ENCODE results near the gene MYL6B.
A peak's percentile ranks its signal among the peaks of the same experiment; 100 is the strongest.
"Not testable (repeated sequence)": the region's sequence is repeated elsewhere in the genome, so short reads cannot be mapped to it uniquely, and the experiment has no call there.

The MYL6B gene

GRCh38 chr12:56153678-56154065 lies 1.3 kb downstream of the MYL6B start:
- no peak for DNase-seq (ENCODE audit: low read depth)

GRCh38 chr12:56154246-56154771 lies 1.9 kb downstream of the MYL6B start:
- DNase-seq (ENCODE audit: low read depth), result no peak

- no peak for DNase-seq (ENCODE audit: low read depth)
These were observed 2.4 kb downstream of the MYL6B start for GRCh38 chr12:56154818-56155217.

DNA sequence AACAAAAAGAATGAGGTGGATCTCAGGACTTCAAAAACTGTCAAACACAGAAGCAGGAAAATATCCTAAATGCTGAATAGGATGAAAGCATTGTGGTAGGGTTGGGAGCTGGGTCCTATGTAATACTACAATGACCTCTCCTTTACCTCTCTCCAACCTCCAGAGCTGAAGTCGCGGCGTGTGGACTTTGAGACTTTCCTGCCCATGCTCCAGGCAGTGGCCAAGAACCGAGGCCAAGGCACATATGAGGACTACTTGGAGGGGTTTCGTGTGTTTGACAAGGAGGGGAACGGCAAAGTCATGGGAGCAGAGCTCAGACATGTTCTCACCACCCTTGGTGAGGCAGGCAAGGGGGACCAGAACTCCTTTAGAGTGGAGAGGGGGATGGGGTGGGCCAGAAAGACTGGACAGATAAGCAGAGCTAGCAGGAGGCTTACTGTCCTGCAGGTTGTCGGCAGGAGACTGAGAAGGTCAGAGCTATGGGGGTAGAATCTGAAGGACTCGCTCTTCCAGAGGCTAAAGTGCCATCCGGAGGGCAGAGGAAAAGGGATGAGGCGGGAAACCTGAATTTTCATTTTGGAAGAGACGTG lies 3.0 kb downstream of the MYL6B start:
- no peak for DNase-seq (ENCODE audit: low read depth)

DNA sequence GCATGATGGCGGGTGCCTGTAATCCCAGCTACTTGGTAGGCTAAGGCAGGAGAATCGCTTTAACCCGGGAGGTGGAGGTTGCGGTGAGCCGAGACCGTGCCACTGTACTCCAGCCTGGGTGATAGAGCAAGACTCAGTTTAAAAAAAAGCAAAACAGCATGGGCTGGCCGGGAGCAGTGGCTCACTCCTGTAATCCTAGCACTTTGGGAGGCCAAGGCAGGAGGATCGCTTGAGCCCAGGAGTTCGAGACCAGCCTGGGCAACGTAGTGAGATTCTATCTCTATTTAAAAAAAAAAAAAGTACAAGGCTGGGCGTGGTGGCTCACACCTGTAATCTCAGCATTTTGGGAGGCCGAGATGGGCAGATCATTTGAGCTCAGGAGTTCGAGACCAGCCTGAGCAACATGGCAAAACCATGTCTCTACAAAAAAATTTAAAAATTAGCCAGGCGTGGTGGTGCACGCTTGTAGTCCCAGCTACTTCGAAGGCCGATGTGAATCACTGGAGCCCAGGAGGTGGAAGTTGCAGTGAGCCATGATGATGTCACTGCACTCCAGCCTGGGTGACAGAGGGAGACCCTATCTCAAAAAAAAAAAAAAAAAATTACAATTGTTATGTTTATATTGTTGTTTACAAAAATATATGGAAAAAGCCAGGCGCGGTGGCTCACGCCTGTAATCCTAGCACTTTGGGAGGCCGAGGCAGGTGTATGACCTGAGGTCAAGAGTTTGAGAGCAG lies 4.2 kb downstream of the MYL6B start:
- not testable (repeated sequence) for DNase-seq (ENCODE audit: low read depth)

DNA sequence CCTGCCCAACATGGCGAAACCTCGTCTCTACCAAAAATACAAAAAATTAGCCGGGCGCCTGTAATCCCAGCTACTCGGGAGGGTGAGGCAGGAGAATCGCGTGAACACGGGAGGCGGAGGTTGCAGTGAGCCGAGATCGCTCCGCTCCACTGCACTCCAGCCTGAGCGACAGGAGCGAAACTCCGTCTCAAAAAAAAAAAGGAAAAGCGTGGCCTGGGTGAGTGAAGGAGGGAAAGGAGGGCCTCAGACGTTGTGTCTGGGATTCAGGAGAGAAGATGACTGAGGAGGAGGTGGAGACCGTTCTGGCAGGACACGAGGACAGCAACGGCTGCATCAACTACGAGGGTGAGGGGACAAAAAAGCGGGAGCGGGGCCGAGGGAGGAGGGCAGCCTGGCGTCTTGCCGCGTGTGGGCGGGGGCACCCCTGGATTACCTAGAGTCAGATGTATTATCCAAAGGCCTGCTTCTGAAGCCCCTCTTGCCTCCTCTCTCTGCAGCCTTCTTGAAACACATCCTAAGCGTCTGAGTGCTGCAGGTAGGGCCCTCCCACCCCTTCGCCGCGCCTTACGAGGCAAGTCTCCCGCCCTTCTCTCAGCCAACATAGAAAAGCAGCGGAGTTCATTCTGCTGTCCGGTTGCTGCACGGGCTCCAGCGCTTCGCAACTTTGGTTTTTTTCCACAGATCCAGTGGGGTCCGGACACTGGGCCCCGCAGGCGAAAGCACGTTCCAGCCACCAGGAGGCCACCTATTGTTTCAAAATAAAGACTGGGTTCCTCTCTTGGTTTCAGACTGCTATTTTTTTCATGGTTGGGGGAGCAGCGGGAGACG lies 5.0 kb downstream of the MYL6B start:
- DNase-seq (ENCODE audit: low read depth), result peak; percentile 20

DNA sequence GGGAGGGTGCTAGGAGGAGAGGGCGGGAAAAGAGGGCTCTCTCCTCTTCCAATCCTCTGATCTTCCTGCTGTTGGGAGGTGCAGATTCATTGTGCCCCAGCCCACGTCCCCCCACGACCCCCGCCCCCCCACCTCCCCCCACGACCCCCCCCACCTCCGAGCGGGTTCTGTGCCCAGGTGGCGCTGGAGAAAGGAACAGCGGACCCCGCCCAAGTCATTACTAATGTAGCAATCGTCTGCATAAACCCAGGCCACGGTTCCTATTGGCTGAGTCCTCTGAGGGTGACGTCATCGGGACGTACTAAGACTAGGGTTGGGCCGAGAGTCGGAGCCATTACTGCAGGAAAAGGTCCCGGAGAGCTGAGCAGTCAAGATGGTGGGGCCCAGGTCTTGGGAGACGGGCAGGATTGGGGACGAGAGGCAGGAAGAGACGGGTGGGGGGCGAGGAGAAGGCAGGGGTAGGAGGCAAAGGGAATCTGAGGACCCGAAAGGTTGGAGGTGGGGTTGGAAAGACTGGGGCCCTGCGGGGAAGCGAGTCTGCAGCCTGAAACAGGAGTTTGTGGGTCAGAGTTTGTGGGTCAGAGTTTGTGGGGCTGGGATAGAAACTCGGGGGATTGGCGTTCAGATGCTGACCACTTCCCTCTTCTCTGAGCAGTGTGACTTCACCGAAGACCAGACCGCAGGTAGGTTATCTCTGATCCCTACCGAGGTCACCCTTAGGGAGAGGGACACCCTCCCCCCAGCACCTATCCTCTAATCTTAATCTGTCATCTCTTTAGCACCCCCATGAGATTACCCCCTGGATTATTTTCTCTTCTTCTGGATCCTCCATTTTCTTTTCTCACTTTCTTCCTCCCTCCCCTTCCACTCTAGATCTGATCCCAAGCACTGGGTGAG lies 5.9 kb downstream of the MYL6B start, which contains the start of gene MYL6:
Gene MYL6, plus strand, starts transcription at position 331 of the 897 bp plus-strand sequence. Its CDS starts 43 bp downstream, at position 374.
- DNase-seq (ENCODE audit: low read depth), result peak; percentile 75

- DNase-seq (ENCODE audit: low read depth), result no peak
These were observed 6.6 kb downstream of the MYL6B start for GRCh38 chr12:56158926-56159461.

DNA sequence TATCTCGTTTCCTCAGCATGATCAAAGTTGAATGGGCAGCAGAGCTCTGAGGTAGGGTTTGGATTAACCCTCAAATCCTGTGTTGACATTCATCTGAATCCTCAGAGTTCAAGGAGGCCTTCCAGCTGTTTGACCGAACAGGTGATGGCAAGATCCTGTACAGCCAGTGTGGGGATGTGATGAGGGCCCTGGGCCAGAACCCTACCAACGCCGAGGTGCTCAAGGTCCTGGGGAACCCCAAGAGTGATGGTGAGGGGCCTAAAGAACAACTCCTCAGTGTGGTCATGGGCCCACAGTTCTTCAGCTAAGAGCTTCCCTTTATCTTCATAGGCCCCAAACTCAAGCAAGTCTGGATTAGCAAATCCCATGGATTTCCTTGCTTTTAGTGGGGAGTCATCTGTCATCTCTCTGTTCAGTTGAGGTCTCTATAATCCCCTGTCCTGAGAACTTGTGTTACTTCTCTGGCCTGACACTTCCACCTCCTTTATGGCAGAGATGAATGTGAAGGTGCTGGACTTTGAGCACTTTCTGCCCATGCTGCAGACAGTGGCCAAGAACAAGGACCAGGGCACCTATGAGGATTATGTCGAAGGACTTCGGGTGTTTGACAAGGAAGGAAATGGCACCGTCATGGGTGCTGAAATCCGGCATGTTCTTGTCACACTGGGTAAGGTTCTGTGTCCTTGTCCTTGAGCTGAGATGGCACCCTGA lies 7.2 kb downstream of the MYL6B start:
- no peak for DNase-seq (ENCODE audit: low read depth)

DNA sequence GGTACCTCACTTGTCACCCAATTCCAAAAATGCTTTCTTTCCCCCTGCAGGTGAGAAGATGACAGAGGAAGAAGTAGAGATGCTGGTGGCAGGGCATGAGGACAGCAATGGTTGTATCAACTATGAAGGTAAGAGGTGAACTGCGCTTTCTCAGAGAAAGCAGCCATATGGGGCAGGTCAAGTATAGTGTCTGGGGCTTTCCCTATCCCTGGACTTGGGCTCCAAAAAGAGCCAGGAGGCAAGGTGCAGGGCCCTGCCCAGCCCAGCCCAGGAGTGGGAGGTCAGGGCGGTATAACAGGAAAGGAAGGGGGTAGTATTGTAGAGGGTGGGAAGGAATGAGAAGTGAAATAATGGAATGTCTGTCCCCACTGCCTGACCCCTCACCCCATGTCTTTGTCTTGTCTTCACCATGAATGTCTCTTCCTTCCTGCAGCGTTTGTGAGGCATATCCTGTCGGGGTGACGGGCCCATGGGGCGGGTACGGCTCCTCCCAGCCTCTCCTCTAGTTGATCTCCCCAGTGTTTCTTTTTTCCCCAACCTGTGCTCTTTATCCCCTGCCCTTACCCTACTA lies 7.9 kb downstream of the MYL6B start:
- peak; percentile 28 for DNase-seq (ENCODE audit: low read depth)

DNA sequence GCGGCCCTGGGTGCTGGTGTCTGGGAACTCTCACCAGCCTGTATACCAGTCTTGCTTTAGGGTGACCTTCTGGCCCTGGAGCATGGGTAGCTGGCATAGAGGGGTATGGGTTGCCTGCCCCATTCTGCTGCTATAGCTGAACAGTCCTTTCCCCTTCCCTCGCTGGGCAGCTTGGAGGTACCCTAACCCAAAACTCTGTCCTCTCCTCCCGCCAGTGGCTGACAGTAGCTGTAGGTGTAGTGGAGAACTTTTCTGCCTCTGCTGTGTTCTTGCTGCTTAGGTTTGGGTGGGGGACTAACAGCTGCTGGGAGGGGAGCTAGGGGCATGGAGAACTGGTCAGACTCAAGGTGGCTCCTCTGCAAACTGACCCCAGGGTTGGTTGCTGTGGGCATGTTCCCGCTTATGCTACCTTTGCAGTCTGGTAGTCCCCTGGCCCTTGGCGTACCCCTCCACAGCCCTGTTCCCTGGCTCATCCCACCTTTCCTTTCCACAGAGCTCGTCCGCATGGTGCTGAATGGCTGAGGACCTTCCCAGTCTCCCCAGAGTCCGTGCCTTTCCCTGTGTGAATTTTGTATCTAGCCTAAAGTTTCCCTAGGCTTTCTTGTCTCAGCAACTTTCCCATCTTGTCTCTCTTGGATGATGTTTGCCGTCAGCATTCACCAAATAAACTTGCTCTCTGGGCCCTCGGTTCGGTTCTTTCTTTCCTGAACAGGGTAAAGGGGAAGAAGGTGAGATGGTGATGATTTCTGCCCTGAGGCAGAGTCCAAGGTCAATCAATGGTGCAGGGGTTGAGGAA lies 8.7 kb downstream of the MYL6B start:
- DNase-seq (ENCODE audit: low read depth), result no peak

- DNase-seq (ENCODE audit: low read depth), result no peak
These were observed 9.4 kb downstream of the MYL6B start for GRCh38 chr12:56161690-56162351.

GRCh38 chr12:56162468-56163290 lies 10.3 kb downstream of the MYL6B start:
- no peak for DNase-seq (ENCODE audit: low read depth)

DNA sequence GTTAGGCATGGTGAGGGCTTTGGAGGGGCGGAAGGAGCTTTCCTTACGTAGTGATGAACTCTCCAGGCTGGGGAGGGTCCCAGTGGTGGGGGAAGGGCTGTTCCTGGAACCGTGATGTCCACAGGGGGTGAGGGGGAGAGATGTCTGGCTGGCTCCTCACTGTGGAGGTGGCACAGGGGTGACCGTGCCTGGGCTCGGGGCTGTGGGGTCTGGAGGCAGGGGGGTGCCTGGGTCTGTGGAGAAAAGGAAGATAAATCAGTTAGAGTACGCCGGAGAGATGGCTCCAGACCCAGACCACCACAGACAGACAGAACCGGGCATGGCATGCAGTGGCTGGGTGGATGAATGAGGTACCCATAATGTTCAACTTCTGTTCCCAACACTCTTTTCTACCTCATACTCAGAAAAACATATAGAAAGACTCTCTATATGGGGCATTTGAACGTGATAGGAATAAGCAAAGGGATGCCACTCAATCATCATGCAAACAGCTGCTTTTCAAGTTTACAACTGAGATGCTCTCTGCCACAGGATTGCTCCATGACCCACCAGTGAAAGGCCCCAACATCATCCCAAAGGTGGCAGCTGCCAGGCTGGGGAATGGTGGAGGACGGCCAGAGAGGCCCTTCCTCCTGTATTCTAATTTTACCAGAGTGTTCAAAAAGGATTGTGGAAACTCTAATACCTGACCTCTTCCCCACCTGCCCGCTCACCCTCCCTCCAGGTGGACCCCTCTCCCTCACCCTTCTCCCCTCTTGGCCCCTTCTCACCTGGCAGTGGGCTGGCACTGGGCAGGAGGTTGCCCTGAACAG lies 11.4 kb downstream of the MYL6B start:
- DNase-seq (ENCODE audit: low read depth), result no peak

DNA sequence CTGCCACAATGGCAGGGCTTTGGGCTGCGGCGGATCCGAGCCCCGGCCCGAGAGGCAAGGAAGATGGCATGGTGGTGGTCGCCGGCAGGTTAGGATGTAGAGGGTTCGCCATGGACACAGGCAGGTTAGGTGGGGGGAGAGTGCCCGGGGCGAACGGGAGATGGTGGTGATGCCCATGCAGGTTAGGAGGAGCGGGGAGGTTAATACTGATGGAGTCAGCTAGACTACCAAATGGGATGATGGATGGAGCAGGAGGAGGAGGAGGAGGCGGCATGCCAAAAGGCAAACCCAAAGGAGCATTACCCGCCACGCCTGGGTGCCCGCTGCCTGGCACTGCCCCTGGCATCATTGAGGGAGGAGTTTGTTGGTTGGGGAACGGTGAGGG lies 11.9 kb downstream of the MYL6B start:
- no peak for DNase-seq (ENCODE audit: low read depth)

DNA sequence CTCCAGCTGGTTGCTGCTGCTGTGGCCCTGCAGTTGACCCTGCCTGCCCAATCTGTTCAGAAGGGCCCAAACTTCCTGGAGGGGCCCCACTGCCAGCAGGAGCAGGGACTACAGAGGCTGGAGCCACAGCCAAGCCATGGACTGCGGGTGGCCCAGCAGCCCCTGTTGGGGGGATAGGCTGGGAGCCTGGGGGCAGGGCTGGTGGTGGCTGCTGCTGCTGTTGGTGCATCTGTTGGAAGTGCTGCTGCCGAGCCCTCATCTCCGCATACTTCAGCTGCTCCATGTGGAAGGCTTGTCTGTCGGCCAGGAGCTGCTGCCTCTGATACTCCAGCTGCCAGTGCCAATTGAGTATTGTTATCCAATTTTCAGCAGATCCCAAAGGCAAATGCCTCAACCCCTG lies 13.0 kb downstream of the MYL6B start:
- no peak for DNase-seq (ENCODE audit: low read depth)

GRCh38 chr12:56169229-56169759 lies 16.9 kb downstream of the MYL6B start:
- no peak for DNase-seq (ENCODE audit: low read depth)
